ENCODE data around the gene MMP21. TPM values are rescaled to one million over a fixed set of nuclear protein-coding genes. Genes with fewer than 3 reads are reported as not detected.

Gene MMP21
- total and polyA plus RNA-seq, 4 experiments from 2014 or later: 0.61 to 0.79 TPM; not detected in 2

DNA sequence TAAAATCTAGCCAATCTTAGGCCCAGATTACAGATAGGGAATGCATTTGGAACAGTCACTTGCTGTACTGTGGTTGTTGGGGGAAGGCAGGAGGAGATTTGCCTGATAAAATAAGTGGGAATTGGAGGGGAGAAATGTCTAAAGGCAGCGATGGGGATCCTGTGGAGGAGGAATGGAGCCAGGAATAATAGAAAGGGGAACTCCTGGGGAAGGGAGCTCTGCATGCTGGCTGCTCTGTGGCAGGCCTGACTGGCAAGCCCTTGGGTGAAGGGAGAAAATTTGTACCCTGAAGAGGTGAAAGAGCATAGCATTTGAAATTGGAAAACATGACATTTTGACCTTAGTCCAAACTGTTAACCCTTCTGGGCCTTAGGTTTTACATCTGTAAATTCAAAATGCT, 13.7 kb downstream of the MMP21 start:
- peaks cover 0 to 2% (median 0%) of the 10 kb centered on the region in 4 donors for H3K4me1 Mint-ChIP-seq
- Histone ChIP-seq H3K9me3 (ENCODE audit: control insufficient read depth in 1 of 2, low read length in 2 of 2) (no peaks in the 10 kb centered on the region), H3K27ac (ENCODE audit: low read depth, low read length) (no peak overlapping the region), H3K4me1 (ENCODE audit: insufficient read depth, low read length) (no peaks in the 10 kb centered on the region), H3K36me3 (ENCODE audit: insufficient read depth, low read length) (peaks cover 41% of the 10 kb centered on the region), H3K4me3 (ENCODE audit: low read length in 2 of 2) (no peak overlapping the region), H3K27me3 (ENCODE audit: insufficient read depth, low read length) (no peaks in the 10 kb centered on the region)
- DNase-seq: no peak
- H3K36me3 Mint-ChIP-seq: peaks cover 62 to 76% of the 10 kb centered on the region in 2 donors
- peaks cover 0 to 3% (median 0%) of the 10 kb centered on the region in 8 donors for H3K9me3 Mint-ChIP-seq
- ChIA-PET CTCF (ENCODE audit: partially characterized antibody) (no interaction called here), POLR2A (ENCODE audit: partially characterized antibody) (no interaction called here)
- no peaks in the 10 kb centered on the region for H3K27me3 Mint-ChIP-seq
- intact Hi-C loops (cut with micrococcal nuclease): no loop called here
- peak overlapping the region in 4 of 7 donors; percentile 38 to 73 (median 48) for H3K27ac Mint-ChIP-seq
- H3K4me3 Mint-ChIP-seq: no peak overlapping the region

DNA sequence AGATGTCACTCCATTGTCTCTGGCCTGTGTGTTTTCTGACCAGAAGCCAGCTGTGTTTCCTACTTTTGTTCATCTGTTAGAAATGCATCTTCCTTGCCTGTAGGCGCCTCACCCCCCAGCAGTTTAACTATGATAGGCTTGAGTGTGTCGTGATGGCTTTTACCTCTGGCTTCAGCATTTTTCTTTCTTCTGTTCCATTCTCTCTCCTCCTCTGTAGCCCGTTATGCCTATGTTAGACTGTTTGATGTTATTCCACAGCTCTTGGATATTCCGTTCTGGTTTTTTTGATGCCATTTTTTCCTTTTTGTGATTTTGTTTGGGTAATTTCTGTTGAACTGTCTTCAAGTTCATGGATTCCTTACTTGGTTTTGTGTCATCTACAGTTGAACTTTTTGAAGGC, 17.9 kb downstream of the MMP21 start:
- H3K36me3 Mint-ChIP-seq: peaks cover 66 to 74% of the 10 kb centered on the region in 2 donors
- peaks cover 0 to 15% (median 9%) of the 10 kb centered on the region in 4 donors for H3K4me1 Mint-ChIP-seq
- no peak overlapping the region for H3K4me3 Mint-ChIP-seq
- Histone ChIP-seq H3K4me1 (ENCODE audit: insufficient read depth, low read length) (no peaks in the 10 kb centered on the region), H3K4me3 (ENCODE audit: low read length in 2 of 2) (no peak overlapping the region), H3K36me3 (ENCODE audit: insufficient read depth, low read length) (peaks cover 46% of the 10 kb centered on the region), H3K27me3 (ENCODE audit: insufficient read depth, low read length) (no peaks in the 10 kb centered on the region), H3K9me3 (ENCODE audit: control insufficient read depth in 1 of 2, low read length in 2 of 2) (no peaks in the 10 kb centered on the region), H3K27ac (ENCODE audit: low read depth, low read length) (no peak overlapping the region)
- ChIA-PET POLR2A (ENCODE audit: partially characterized antibody) (no interaction called here), CTCF (ENCODE audit: partially characterized antibody) (no interaction called here)
- DNase-seq: no peak
- peaks cover 0 to 3% (median 0%) of the 10 kb centered on the region in 8 donors for H3K9me3 Mint-ChIP-seq
- no peaks in the 10 kb centered on the region for H3K27me3 Mint-ChIP-seq
- H3K27ac Mint-ChIP-seq: peak overlapping the region in 2 of 7 donors; percentile 27 to 55
- intact Hi-C loops (cut with micrococcal nuclease): no loop called here

DNA sequence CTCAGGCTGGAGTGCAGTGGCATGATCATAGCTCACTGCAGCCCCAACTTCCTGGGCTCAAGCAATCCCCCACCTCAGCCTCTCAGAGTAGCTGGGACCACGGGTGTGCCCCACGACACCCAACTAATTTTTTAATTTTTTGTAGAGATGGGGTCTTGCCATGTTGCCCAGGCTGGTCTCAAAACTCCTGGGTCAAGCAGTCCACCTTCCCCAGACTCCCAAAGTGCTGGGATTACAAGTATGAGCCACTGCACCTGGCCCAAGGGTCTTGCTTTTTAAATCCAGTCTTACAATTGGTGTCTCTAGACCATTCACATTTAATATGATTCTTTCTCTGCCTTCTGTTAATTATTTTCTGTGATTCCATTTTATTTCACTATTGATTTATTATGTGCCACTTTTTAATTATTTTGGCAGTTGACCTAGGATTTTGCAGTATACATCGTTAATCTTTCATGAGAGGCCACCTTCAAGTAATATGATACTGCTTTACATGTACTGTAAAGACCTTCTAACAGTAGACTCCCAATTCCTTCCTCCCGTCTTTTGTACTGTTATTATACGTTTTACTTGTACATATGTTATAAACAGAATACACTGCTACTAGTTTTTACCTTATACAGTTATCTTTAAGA, 18.7 kb downstream of the MMP21 start:
- DNase-seq: no peak
- Mint-ChIP-seq H3K4me3 (no peak overlapping the region), H3K9me3 (peaks cover 0 to 2% (median 0%) of the 10 kb centered on the region in 8 donors), H3K27ac (peak overlapping the region in 1 of 7 donors; percentile 40), H3K27me3 (no peaks in the 10 kb centered on the region), H3K36me3 (peaks cover 67 to 76% of the 10 kb centered on the region in 2 donors), H3K4me1 (peaks cover 0 to 15% (median 9%) of the 10 kb centered on the region in 4 donors)
- H3K36me3 ChIP-seq (ENCODE audit: insufficient read depth, low read length): peaks cover 51% of the 10 kb centered on the region
- POLR2A ChIA-PET (ENCODE audit: partially characterized antibody): no interaction called here
- H3K27ac ChIP-seq (ENCODE audit: low read depth, low read length): no peak overlapping the region
- H3K27me3 ChIP-seq (ENCODE audit: insufficient read depth, low read length): no peaks in the 10 kb centered on the region
- intact Hi-C loops (cut with micrococcal nuclease): no loop called here
- H3K4me1 ChIP-seq (ENCODE audit: insufficient read depth, low read length): no peaks in the 10 kb centered on the region
- CTCF ChIA-PET (ENCODE audit: partially characterized antibody): interaction anchor here (1.2 kb wide), 1 partner anchor 111 kb away, joined by 3 read pairs; no protein-coding TSS in a partner anchor
- H3K9me3 ChIP-seq (ENCODE audit: control insufficient read depth in 1 of 2, low read length in 2 of 2): no peaks in the 10 kb centered on the region
- H3K4me3 ChIP-seq (ENCODE audit: low read length in 2 of 2): no peak overlapping the region

DNA sequence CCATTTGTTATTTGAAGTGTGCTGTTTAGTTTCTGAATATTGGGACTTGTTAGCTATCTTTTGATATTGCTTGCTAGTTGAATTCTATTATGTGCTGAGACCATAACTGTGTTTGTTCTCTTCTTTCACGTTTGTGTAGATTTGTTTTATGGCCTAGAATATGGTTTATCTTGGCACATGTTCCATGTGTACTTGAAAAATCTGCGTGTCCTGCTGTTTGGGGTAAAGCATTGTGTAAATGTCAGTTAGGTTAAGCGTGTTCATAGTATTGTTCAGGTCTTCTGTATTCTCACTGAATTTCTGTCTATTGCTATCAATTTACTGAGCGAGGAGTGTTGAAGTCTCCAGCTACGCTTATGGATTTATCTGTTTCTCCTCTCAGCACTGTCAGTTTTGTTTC, 19.4 kb downstream of the MMP21 start:
- H3K4me1 Mint-ChIP-seq: peaks cover 0 to 15% (median 9%) of the 10 kb centered on the region in 4 donors

DNA sequence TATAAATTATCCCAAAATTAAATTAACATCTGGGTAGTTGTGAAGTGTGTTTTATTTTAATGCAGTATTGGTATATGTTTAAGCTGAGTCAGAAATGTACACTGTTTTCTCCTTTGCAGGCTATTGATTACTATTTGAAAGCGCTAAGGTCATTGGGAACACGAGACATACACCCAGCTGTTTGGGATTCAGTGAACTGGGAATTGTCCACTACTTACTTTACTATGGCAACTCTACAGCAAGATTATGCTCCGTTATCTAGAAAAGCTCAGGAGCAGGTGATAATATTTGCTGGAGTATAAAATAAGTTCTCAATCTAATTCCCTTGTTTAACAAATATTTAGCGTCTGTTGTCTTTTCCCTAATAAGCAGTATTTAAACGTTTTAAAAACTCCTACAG, 28.2 kb downstream of the MMP21 start:
- Mint-ChIP-seq H3K9me3 (no peaks in the 10 kb centered on the region), H3K36me3 (peaks cover 76 to 92% of the 10 kb centered on the region in 2 donors)

More for the DNA sequence above, 19.4 kb downstream of the MMP21 start:
- Histone ChIP-seq H3K4me1 (ENCODE audit: insufficient read depth, low read length) (no peaks in the 10 kb centered on the region), H3K9me3 (ENCODE audit: control insufficient read depth in 1 of 2, low read length in 2 of 2) (no peaks in the 10 kb centered on the region), H3K4me3 (ENCODE audit: low read length in 2 of 2) (no peak overlapping the region), H3K36me3 (ENCODE audit: insufficient read depth, low read length) (peaks cover 57% of the 10 kb centered on the region), H3K27ac (ENCODE audit: low read depth, low read length) (no peak overlapping the region), H3K27me3 (ENCODE audit: insufficient read depth, low read length) (no peaks in the 10 kb centered on the region)
- intact Hi-C loops (cut with micrococcal nuclease): no loop called here
- Mint-ChIP-seq H3K4me3 (no peak overlapping the region), H3K27ac (peak overlapping the region in 2 of 7 donors; percentile 54 to 69), H3K36me3 (peaks cover 63 to 77% of the 10 kb centered on the region in 2 donors), H3K27me3 (no peaks in the 10 kb centered on the region), H3K9me3 (no peaks in the 10 kb centered on the region)
- POLR2A ChIA-PET (ENCODE audit: partially characterized antibody): no interaction called here
- CTCF ChIA-PET (ENCODE audit: partially characterized antibody): interaction anchor here (1.2 kb wide), 1 partner anchor 112 kb away, joined by 3 read pairs; no protein-coding TSS in a partner anchor
- DNase-seq: no peak

DNA sequence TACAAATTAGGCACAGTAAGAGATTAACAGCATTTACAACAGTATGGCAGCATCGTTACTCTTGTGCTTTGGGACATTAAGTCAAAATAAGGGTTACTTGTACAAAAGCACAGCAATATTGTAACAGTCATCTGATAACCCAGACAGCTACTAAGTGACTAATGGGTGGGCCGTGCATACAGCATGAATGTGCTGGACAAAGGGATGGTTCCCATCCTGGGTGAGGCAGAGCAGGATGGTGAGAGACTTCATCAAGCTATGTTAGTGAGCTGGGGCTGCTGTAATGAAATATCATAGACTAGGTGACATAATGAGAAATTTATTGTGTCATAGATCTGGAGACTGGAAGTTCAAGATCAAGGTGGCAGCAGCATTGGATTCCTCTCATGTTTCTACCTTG, 30.7 kb downstream of the MMP21 start:
- peak overlapping the region in 1 of 7 donors; percentile 0 for H3K27ac Mint-ChIP-seq
- no peak for DNase-seq
- Histone ChIP-seq H3K9me3 (ENCODE audit: control insufficient read depth in 1 of 2, low read length in 2 of 2) (no peaks in the 10 kb centered on the region), H3K4me1 (ENCODE audit: insufficient read depth, low read length) (no peaks in the 10 kb centered on the region), H3K4me3 (ENCODE audit: low read length in 2 of 2) (no peak overlapping the region), H3K27me3 (ENCODE audit: insufficient read depth, low read length) (no peaks in the 10 kb centered on the region), H3K36me3 (ENCODE audit: insufficient read depth, low read length) (peaks cover 66% of the 10 kb centered on the region), H3K27ac (ENCODE audit: low read depth, low read length) (no peak overlapping the region)
- peak overlapping the region in 1 of 8 donors; percentile 17 for H3K4me3 Mint-ChIP-seq
- no peaks in the 10 kb centered on the region for H3K27me3 Mint-ChIP-seq
- ChIA-PET CTCF (ENCODE audit: partially characterized antibody) (no interaction called here), POLR2A (ENCODE audit: partially characterized antibody) (no interaction called here)
- no peaks in the 10 kb centered on the region for H3K9me3 Mint-ChIP-seq
- peaks cover 0 to 4% (median 0%) of the 10 kb centered on the region in 4 donors for H3K4me1 Mint-ChIP-seq
- intact Hi-C loops (cut with micrococcal nuclease): no loop called here
- peaks cover 82 to 88% of the 10 kb centered on the region in 2 donors for H3K36me3 Mint-ChIP-seq

More for the DNA sequence above, 28.2 kb downstream of the MMP21 start:
- Histone ChIP-seq H3K36me3 (ENCODE audit: insufficient read depth, low read length) (peaks cover 68% of the 10 kb centered on the region), H3K4me1 (ENCODE audit: insufficient read depth, low read length) (no peaks in the 10 kb centered on the region), H3K27ac (ENCODE audit: low read depth, low read length) (no peak overlapping the region), H3K27me3 (ENCODE audit: insufficient read depth, low read length) (no peaks in the 10 kb centered on the region), H3K4me3 (ENCODE audit: low read length in 2 of 2) (no peak overlapping the region), H3K9me3 (ENCODE audit: control insufficient read depth in 1 of 2, low read length in 2 of 2) (no peaks in the 10 kb centered on the region)
- ChIA-PET POLR2A (ENCODE audit: partially characterized antibody) (no interaction called here), CTCF (ENCODE audit: partially characterized antibody) (no interaction called here)
- H3K27ac Mint-ChIP-seq: peak overlapping the region in 1 of 7 donors; percentile 21
- H3K4me1 Mint-ChIP-seq: peaks cover 0 to 1% (median 0%) of the 10 kb centered on the region in 4 donors
- no peak overlapping the region for H3K4me3 Mint-ChIP-seq
- intact Hi-C loops (cut with micrococcal nuclease): no loop called here
- DNase-seq: no peak
- no peaks in the 10 kb centered on the region for H3K27me3 Mint-ChIP-seq

DNA sequence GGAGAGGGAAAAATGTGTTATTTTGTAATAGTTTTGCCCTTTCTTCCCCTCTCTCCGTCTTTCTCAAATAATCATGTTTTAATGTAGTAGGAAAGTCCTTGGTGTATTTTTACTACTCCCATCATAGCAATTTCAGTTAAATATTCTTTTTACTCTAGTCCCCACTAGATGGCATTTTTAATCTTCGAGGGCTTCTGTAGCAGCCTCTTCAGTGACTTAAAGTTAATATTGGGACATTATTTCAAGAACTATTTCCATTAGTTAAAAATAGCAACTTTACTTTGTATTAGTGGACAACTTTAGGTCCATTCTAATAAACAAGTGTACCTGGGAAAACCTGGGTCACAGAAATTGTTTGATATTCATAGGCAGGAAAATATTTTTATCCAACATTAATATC, 33.2 kb downstream of the MMP21 start:
- CTCF ChIA-PET (ENCODE audit: partially characterized antibody): no interaction called here
- Mint-ChIP-seq H3K27me3 (no peaks in the 10 kb centered on the region), H3K4me1 (peaks cover 0 to 7% (median 0%) of the 10 kb centered on the region in 4 donors), H3K9me3 (no peaks in the 10 kb centered on the region), H3K4me3 (no peak overlapping the region), H3K27ac (no peak overlapping the region), H3K36me3 (peaks cover 85 to 89% of the 10 kb centered on the region in 2 donors)
- H3K27me3 ChIP-seq (ENCODE audit: insufficient read depth, low read length): no peaks in the 10 kb centered on the region
- no peaks in the 10 kb centered on the region for H3K9me3 ChIP-seq (ENCODE audit: control insufficient read depth in 1 of 2, low read length in 2 of 2)
- H3K4me3 ChIP-seq (ENCODE audit: low read length in 2 of 2): no peak overlapping the region
- POLR2A ChIA-PET (ENCODE audit: partially characterized antibody): no interaction called here
- no peaks in the 10 kb centered on the region for H3K4me1 ChIP-seq (ENCODE audit: insufficient read depth, low read length)
- H3K27ac ChIP-seq (ENCODE audit: low read depth, low read length): no peak overlapping the region
- peaks cover 67% of the 10 kb centered on the region for H3K36me3 ChIP-seq (ENCODE audit: insufficient read depth, low read length)
- no peak for DNase-seq
- intact Hi-C loops (cut with micrococcal nuclease): no loop called here

Measured in CD4-positive, alpha-beta memory T cell (primary cell).